Right hindlimb (tissue), 1 donor: ENCODE measurements around the gene RAB5A.
"Not testable (repeated sequence)": the region's sequence is repeated elsewhere in the genome, so short reads cannot be mapped to it uniquely, and the experiment has no call there.

Source experiments
- DNase-seq: peaks from one replicate; pipeline ENCODE4 v3.0.0-alpha.2; 2018

RAB5A gene

GRCh38 chr3:20031939-20032338 lies 85.0 kb downstream of the RAB5A start:
- DNase-seq: not testable (repeated sequence)
